Stromal cell of bone marrow (primary cell): ENCODE results near the gene MEF2D.

Source experiments
- DNase-seq: peaks from one replicate; pipeline ENCODE4 v3.0.0-alpha.2; 2012; ENCODE audit warnings: low read depth

Gene MEF2D

DNA sequence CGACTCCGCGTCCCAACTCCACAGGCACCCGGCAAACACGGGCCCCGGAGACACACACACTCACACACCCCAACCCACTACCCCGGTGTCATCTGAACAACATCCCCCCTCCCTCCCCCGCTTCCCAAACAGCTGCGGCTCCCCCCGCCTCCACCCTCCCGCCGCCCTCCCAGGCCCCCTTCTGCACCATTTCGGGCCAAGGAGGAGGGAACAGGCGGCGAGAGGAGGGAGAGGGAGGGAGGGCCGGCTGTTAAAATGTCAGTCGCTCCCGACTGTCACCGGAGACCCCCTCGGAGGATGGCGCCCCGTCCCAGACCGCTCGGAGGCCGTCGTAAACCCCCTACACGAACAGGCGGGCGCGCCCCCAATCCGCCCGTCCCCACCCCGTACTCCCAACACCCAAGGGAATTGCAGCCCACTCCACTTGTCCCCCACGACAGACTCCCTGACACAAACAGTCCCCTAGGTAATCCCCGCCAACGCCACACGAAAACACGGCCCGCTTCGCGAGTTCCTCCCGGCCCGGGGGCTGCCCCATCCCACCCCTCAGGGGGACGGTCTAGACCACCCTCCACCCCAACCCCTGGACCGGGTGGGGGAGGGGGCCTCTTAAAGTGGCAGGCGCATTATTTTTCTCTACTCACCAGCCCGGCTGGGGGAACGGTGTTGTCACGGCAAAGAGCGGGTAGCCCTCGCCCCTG is 583 bp downstream of the MEF2D start:
- no peak for DNase-seq

DNA sequence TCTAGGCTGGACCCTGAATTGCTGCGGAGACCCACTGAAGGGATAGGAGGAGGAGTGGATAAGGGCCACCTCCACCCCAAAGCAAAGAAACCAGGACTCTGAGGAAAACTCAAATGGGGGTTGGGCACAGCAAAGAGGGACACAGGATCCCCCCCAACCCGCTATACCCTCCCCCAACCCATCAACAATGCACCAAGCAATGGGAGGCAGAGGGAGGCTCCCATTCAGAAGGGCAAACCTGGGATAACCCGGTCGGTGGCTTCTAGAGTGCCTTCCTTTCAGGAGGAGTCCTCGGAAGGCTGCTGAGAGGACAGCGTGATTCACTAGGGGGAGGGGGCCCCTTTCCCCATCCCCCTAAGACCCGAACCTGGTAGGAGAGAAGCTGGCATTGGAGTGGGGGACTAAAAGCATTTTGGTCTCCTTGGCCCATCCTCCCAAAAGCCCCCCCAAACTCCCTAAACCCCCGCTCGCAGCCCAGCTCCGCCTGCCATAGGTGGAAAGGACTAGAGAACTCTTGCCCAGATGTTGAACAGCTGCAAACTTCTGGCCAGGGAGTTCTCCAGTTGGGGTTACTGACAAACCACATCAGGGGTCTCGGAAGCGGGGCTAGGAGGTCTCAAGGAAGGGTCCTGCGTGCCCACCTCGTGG is 1.3 kb downstream of the MEF2D start:
- no peak for DNase-seq

DNA sequence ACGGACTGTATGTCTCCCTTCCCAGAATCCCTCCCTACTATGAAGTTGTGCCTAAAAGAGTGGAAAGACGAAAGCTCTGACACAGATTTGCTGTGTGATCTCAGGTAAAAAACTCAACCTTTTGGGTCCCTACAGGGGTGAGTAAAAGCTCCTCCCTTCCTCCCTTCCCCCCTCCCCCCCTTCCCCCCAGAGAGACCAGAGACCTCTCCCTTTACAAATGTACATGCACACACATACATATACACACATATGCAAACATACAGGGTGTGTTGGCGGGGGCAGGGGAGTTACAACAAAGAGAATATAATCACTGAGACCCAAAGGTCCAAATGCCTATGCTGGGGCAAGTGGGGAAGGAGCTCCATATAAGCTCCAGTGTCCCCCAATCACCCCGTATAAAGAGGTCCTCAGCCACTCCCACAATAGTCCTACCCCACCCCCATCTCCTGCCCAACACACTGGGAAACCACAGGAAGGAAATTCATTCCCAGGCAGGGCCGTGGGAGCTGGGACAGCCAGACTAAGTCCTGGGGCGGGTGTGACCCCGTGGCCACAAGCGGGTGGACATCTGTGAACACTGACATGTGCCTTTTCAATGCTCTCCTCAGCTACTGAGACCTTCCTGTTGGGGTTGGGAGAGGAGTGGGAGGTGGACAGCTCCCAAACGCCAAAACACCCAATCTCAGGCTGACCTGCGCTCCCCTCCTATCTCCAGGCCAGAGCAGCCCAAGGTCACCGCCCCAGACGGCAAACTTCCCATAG is 2.0 kb downstream of the MEF2D start:
- no peak for DNase-seq

DNA sequence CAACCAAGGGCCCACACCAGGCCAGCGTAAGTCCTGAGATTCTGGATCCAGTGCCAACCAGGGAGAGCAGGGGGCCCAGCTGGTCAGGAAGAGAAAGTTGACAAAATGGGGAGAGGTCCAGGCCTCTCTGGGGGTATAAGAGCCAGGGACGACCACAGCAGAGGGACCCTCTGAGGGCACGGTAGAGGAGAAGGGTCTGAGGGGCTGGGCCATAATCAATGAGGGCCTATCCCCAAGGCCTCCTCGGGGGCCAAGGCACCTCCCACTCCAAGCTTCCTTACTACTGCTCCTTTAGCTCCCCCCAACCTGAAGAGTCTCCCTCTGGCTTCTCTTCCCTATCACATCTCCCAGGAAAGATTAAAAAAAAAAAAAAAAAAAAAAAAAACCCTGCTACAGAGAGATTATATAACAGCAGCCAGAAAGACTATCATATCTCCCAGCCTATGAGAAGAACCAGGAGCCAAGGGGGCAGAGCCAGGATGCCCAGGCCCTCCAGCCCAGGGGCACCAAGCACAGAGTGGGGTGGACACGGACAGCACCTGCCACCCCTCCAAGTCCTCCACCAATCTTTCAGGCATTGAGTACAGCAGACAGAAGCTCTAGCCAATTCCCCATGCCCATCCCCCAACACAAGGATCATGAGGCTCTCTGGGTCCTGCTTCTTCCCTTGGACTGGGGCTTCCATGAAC is 2.7 kb downstream of the MEF2D start:
- no peak for DNase-seq

DNA sequence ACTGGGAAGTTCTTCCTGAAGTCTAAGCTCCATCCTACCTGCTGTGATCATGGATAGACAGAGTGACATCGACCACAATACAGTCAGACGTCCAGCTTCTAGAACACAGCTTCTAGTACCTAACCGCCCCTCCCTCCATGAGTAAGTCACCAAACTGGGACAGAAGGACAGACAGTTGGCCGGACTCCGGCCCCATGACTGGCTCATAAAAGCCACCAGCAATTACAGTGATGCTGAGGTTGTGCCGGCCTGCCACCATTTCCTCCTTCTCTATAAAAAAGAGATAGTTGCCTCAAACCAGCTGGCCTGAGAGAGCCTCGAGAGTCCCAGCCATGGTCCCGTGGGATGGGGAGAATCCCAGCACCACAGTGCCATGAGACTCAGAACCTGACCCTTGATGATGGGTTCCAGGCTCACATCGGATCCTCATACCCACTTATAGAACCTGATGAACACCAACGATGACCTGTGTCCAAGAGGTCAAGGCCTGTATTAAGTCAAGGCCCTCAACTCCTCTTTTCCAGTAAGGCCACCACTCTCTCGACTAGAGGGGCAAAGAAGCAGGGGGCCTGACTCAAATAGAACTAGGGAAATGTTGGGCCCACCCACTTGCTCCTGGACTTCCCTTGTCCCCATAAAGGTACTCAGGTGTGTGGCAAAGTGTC is 3.4 kb downstream of the MEF2D start:
- DNase-seq, result no peak

DNA sequence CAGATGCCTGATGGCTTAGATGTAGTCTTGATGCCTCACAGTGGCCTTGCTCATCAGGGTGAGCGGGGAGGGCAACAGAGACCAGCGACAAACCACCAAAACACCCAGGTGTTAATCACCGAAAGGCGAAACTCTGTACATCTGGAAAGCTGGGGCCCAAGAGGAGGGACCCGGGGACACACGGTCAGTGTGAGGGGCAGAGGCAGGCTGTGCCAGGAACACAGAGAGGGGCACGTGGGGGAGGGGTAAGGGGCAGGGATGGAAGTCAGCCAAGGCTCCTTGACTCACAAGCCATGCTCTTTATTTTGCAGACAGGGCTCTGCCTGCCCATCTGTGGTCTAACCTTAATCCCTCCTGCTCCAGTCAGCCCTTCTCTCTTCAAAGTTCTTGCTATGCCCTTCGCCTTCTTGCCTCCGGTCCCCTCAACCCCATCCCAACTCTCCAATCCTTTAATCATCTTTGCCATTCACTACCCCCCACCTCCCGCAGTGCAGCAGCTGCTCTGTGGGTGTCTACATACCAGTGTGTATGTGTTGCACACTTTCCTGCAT is 4.3 kb downstream of the MEF2D start:
- no peak for DNase-seq

DNA sequence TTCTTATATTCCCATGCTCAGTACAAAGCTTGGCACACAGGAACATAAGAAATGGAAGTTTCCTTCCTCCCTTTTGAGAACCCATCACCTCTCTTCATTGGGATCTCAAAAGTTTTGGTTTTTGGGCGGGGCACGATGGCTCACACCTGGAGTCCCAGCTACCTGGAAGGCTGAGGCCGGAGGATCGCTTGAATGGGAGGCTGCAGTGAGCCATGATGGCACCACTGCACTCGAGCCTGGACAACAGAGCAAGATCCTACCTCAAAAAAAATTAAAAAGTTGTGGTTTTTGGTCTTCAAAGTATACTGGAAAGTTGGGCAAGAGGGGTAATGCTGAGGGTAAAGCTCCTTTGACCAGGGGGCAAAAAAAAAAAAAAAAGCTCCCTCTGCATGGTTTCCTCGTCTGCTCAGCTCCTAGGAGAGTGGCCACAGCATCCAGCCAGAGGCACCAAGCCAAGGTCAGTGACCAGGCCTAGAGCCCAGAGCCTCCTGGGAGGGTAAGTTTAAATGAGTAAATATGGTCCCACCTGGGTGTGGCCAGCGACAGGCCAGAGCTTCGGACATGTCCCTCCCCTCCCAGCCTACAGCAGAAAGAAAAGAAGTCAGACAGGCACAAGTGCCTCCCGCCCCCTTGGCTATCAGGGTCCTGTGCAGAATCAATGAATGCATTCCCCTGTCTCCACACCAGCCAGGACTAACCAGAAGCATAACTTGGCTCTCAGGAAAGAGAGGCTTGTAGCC is 5.0 kb downstream of the MEF2D start:
- no peak for DNase-seq

DNA sequence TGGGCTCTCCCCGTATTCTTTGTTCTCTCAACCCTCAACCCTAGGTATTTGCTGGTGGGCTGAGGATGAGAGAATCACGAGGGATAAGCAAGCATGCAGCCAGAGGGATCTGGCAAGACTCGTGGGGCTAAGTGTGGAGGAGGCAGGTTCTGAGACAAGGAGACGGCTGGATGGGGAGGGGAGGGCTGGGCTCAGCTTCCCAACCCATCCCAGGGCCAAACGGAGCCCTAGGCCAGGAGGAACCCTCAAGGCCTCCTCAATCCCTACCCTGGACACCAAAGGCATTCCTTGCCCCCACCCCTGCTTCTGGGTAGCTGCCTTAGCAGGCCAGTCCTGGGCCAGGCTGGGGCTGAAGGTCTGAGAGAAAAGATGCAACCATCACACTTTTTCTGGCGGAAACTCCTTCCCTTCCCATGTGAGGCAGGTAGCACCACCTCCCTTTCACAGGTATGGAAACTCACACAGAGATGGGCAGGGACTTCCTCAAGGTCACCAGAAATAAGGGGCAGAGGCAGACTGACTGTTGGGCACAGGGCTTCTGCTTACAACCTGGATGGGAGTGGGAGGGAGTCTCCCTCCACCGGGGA is 6.2 kb downstream of the MEF2D start:
- no peak for DNase-seq

DNA sequence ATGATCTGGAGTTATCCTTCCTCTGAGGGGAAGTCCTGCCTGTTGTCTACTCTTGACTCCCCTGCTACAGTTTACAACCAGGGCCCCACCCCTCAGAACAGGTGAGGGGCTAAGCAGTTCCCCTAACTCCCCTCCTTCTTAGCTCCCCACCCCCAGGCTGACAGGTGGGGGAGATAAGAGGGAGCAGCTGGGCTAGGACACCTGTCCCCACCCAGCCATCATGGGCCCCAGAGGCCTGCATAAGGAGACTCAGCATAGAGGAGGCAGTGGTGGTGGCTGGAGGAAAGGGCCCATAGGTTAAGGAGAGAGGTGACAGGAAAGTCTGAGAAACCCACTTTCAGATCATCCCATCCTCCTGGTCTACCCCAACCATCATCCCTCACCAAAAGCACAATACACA is 6.8 kb downstream of the MEF2D start:
- no peak for DNase-seq

DNA sequence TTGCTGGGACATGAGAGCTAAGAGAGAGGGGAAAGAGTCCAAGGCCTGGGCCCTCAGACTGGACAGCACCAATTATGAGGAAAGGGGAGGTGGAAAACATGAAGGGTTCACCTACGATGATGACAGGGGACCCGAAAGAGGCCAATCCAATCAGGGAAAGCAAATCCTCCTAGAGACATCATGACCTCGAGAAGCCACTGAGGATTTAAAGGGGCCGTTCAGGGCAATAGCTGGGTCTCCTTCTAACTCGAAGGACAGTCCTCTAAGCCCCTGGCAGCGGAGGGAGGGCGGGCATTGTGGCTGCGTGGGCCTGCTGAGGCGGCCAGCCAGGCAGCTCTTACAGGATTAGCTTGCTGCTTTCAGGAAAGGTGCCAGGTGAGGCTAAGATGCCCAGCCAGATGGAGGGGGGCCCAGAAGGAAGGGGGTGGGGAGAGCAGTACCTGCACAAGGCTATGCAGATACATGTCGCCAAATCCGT is 7.4 kb downstream of the MEF2D start:
- DNase-seq, result no peak

DNA sequence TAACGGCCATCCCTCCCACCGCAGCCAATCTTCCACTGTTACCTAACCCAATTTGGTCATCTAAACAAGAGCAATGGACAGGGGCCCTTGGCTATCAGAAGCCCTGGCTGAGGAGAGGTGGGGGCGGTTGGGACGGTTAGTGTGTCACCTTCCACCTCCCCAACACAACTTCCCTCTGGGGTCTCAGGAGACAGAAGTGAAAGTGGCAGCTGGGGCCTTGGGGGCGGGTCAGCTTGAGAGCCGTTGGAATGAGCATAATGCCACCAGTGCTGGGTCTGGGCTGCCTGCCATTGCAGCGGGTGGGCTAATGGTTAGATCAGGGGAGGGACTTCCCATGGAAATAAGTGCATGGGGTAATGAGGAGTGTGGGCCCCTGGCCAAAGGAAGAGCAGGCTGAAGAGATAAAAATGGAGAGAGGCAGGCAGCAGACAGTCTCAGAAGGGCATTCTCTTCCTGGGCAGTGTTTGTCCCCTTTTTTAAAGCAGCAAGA is 7.9 kb downstream of the MEF2D start:
- no peak for DNase-seq

DNA sequence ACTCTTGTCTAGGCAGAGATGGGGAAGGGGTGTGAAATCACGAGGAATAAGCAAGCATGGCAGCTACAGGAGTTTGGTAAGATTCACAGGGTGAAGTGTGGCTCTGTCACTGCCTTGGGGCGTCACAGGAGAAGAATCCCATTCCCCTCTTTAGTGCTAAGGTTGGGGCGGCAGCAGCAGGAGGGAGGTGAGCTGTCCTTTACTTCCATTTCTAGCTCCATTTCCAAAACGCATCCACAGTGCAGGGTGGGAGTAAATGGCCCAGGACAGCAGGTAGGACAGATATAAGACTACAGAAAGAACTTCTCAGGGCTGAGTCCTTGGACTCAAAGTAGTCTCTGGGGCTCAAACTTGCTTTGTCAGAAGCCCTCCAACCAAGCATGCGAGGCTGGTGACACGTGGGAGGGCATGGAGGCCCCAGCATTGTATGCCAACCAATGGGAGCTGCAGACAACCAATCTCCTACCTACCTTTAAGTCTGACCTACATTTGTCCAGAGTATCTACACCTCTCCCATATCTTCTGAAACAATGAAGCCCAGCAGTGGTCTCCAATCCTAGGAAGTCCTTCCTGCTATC is 8.5 kb downstream of the MEF2D start:
- DNase-seq, result no peak

DNA sequence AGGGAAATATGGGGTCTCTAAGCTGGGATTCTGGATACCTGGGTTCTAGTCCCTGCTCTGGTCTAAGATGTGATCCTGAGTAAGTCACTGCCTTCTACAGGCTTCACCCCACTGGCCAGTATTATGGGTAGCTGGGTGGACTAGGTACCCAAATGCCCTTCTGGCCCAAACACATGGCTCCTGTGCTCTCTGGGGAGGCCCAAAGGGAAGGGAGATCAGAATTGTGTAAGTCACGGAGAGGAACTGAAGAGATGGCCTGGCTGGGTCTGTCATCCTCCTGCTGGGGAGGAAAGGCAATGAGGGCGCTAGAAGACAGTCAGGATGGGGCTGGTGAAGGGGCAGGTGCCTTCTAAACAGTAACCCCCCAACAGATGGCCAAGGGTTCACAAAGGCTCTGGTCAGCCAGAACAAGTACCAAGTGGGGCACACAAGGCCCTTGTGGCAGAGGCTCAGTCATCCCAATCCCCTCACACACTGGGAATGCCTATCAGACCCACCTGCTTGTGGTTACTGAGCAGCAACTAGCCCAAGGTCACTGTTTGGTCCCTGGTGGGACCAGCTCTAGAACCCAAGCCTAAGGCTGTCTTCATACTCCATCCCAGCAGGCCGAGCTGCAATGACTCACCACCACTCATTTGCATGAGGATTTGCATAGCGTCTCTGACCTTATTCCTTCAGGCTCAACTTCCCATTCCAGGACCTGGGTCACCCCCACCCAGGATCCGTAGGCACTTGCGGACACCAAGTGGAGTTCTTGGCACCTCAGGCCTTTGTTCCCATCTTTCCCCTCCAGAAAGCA is 9.2 kb downstream of the MEF2D start:
- no peak for DNase-seq

DNA sequence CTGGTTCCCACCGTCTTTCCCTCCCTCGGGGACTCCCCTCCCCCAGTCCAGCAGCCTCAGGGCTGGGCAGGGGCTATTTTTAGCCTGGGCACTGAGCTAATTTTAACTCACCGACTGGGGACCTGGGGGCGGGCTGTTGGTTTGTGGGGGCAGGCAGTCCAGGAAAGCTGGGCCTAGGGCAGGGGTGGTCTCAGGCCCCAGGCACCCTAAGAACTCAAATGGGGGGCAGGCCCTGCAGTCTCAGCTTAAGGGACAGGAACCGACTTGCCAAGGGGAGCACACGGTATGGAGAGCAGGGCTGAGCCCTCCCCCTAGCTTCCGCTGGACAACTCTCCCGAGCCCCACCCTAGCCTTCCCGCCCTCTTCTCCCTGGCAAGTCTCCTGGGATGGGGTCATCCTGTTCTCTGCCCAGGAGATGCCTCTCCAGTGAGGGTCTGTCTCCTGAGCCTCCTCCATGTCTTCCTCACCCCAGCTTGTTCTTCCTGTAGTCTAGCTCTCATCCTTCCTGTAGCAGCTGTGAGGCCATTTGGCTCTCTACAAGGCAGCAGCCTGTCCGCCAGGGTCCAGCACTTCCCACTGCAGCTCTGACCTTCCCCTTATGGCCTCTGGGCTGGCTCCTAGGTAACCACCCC is 10.1 kb downstream of the MEF2D start:
- DNase-seq, result no peak

DNA sequence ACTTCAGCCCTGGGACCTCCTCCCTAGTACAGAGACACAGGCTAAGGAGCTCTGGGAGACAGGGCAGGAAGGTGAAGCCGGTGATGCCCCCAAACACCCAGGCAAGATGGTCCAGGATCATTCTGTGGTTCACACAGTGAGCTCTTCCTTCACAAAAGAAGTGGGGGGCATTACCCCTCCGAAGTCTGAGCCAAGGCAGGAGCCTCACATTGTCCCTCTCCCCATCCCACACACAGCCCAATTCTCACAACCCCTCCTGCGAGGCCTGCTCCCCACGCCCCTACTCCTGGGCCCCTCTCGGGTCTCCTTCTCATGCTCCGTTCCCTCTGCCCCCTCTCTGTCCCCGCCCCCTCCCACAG is 10.7 kb downstream of the MEF2D start:
- DNase-seq, result no peak

DNA sequence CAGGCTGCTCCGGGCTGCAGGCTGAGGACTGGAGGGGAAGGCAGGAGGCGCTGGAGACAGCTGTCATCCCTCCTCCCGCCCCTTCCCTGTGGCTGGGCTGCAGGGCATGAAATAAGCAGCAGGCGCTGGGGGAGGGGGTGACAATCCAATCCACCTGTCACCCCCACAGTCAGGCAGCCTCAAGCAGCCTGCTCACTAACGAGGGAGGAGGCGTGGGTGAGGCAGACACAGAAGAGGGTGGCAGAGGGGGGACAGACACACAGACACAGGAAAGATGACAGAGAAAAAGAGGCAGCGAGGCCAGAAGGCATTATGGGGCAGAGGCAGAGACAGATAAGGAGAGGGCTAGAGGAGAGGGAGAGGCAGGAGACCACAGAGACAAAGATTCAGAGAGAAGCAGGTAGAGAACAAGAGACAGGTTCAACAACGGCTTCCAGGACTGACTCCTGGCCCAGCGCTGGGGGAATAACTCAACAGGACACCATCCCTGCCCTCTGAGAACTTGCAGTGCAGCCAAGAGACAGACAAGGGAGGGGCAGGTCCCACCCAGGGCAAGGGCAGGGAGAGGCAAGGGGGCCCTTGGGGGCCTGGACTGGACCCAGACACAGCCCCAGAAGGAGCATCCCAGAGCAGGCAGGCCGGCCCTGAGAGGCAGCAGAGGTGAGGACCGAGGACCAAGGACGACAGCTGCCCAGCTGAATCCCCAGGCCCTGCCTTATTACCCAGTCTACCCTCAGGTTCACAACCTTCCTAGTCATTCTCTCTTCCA is 11.2 kb downstream of the MEF2D start:
- DNase-seq, result no peak

DNA sequence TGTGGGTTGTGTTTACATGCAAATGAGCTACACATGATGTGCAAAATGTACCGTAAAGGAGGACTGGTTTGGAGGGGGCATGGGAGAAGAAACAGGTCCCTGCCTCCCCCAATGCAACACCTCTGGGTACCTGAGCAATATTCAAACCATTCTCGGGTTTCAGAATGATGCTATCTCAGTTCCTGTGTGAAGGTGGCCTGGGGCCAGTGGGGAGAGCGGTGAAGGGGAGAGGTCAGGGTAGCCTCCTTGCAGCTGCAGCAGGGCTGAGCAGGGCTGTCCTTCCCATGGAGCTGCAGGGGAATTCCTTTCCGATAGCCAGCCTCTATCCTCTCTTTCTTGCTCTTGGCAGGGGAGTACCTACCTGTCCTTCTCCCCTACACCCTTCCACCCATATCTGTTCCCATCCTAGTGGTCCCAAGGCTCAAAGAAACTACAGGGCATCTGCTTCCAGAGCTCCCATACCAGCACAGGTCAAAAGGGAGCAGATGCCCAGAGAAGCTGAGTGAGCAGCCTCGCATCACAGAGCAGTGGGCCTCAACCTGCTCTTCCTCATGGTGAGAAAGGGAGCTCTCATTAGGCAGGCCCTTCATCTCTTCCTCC is 11.9 kb downstream of the MEF2D start:
- DNase-seq, result no peak

DNA sequence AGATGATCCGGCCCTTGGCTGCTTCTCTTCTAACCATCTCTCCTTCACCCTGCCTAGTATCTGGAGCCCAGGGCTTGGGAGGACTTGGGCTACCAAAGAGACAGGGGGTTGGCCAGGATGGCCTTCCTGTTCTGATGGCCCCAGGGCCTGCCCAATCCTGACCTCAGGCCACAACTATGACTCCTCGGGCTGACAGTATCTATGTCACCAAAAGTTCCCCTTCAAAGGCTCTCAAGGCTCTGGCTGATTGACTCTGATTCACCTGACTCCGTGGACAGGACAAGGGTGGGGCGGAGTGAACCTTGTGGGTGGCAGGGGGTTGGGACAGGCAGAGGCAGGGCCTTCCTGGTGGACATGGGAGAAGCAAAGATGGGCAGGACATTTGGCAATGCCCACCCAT is 12.7 kb downstream of the MEF2D start:
- DNase-seq, result no peak
